HG03457 (cell line): ENCODE results near the gene SH3GLB2.

Source experiments
- ATAC-seq: cut with Tn5 transposase; IDR thresholded peaks from one replicate; pipeline ENCODE4 v1.9.1; 2021; ENCODE audit warnings: moderate number of reproducible peaks; ENCODE audit not compliant: unreplicated experiment

The SH3GLB2 gene

DNA sequence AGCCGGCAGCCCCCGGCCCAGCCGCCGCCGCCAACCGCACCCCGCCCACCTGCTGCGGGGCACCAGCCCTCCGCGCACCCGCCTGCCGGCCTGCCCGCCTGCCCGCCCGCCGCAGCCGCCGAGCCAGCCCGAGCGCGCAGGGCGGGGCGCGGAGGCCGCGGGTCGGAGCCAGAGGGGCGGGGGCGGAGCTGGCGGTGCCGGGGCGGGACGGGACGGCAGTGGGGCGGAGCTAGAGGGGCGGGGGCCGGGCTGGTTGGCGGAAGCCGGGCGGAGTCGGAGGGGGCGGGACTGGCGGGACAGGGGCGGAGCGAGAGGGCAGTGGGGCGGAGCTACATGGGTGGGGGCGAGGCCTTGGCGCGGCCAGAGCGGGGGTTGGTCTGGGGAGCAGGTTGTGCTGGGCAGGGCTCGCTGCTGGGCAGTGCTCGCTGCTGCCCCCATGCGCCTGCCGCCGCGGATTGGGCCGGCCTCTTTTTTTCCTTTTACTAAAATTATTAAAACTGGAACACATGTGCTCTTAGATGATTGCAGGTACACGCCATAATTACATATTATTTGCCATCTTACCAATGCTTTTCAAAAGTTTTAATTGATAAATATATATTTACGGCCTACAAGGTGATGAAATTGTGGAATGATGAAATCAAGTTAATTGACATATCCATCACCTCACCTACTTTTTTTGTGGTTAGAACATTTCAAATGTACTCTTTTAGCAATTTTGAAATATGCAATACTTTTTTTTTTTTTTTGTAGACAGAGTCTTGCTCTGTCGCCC is at the start of gene SH3GLB2:
SH3GLB2 (minus strand) TSS at position 140 of the 775 bp plus-strand sequence. CDS start 177 bp downstream, outside the sequence.
- peak; percentile 49 for ATAC-seq

DNA sequence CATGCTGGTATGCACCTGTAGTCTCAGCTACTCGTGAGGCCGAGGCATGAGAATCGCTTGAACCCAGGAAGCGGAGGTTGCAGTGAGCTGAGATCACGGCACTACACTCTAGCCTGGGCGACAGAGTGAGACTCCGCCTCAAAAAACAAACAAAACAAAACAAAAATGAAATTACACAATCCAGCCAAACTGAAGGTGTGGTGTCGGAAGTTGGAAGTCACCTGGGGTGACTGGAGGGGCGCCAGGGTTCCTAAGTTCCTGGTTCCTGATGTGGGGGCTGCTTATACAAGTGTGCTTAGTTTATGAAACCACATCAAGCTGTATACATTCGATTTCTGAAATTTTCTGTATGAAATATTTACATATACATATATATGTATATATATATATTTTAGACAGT is 49.1 kb upstream of the SH3GLB2 start:
- ATAC-seq, result no peak

DNA sequence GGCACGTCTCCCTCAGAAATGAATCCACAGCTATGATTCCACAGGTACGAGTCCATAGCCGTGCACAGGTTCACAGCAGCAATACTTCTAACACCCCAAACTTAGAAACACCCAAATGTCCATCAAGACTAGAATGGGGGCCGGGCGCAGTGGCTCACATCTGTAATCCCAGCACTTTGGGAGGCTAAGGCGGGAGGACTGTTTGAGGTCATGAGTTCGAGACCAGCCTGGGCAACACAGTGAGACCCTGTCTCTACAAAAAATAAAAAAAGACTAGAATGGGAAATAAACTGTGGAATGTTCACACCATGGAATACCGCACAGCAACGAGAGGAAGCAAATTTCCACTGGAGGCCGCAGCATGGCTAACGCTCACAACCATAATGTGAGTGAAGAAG is 48.5 kb upstream of the SH3GLB2 start:
- ATAC-seq, result no peak

DNA sequence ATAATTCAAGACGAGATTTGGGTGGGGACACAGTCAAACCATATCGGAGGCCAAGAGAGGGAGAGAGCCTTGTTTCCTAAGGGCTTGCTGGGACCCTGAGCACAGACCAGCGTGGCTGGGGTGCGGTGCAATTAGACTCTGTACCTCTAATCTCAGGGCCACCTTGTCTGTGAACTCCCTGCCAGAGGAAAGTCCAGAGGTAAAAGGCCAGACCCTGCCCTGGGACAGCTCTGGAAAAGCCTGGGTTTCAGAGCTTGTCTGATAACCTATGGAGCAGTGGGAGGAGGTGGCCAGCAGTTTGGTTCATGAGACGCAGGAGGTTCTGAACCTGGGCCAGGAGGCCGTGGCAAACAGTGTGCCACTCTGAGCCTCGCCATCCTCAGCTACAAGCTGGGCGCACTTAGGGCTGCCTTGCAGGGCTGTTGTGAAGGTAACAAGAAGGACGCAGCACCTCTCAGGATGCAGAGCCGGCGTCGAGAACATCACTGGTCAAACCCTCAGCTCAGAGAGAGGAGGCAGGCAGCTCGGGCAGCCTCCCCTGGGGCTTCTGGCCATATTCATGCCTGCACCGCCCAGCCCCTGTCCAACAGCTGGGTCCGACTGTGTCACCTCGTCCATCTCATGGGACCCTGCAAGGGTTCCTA is 48.0 kb upstream of the SH3GLB2 start:
- ATAC-seq, result no peak

DNA sequence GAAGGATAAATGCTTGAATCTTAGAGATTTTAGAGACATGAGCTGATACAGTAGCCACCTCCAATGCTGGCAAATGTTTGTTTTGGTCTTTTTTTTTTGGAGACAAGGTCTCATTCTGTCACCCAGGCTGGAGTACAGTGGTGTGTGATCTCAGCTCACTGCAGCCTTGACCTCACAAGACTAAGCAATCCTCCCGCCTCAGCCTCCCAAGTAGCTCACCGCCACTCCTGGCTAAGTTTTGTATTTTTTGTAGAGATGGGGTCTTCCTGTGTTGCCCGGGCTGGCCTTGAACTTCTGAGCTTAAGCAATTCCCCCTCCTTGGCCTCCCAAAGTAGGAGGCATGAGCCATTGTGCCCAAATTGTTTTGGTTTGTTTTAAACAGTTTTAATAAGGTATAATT is 46.0 kb upstream of the SH3GLB2 start:
- ATAC-seq, result no peak

DNA sequence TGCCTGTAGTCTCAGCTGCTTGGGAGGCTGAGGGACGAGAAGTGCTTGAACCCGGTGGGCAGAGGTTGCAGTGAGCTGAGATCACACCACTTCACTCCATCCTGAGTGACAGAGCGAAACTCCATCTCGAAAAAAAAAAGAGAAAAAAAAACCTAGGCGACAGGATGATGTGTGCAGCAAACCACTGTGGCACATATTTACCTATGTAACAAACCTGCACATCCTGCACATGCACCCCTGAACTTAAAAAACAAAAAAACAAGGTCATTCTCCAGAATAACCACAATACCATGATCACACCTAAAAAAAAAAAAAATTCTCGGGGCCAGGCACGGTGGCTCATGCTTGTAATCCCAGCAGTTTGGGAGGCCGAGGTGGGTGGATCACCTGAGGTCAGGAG is 45.3 kb upstream of the SH3GLB2 start:
- ATAC-seq, result no peak

DNA sequence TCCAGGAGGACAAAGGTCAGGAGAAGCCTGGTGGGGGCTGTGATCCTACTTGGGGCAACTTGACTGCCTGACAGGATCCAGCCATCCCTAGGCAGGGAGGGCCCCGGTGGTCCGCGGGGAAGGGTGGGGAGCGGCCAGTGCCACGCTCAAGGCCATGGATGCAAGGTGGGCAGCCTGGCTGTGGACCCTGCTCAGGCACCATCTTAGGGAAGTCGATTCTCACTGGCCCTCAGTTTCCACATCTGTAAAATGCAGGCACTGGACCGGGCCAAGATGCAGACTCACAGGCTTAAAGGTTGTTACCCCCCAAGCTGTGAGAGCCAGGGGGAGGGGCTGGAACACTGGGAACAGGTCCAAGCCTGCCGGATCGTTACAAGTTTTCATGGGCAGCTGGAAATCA is 44.0 kb upstream of the SH3GLB2 start:
- no peak for ATAC-seq

DNA sequence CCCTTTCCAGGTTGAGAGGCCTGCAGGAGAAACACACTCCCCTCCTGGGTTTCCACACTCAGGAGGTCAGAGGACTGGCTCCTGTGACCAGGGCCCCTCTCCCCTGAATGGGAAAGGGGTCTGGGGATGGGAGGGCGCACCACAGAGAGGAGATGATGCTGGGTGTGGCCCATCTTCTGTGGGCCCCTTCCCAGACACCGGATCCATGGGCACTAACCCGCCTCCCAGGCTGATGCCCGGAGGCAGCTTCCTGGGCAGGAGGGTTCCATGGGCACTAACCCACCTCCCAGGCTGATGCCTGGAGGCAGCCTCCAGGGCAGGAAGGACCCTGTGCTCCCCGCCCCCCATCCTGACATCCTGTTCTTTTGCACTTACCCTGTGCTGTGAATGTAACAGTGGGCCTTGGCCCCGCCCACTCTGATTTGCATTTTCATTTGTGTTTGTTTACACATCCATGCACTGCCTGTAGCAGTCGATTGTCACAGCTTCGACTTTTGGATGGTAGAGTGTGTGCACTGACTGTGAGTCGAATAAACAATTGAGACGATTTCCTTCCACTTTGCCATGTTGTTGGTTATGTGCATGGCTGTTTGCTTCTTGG is 43.5 kb upstream of the SH3GLB2 start:
- ATAC-seq, result no peak

DNA sequence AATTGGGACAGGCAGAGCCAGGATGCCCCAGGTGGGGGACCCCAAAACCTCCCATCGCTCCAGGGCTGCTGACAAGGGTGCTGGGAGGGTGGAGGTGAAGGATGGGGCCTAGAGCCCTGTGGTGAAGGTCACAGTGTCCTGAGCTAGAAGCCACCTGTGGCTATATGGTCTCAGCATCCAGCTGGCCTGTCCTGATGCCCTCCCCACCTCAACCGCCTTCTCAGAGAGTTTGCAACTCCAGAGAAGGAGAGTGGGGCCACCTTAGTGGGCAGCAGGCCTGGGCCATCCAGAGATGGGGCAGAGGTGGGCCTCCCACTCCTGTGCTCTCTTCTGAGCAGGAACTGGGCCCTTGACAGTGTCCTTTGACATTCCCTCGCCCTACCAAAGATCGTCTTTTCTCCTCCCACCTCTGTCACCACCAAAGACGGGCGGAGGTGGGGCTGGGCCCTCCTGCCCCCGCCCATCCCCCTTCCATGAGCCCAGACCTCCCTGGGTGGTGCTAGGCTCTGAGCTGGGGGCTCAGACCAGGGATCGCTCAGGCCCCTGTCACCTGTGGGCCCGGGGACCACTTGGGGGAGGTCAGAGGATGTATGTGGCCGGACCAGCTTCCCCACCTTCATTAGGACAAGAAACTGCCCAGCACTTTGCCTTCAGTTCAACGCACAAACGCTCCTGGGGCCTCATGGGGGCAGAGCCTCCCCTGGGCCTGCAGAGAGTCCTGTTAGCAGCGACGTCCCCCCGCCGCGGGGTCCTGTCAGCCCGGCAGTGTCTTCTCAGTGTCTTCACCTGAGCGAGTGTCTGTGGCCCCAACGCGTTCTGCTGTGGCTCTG is 42.8 kb upstream of the SH3GLB2 start:
- no peak for ATAC-seq

DNA sequence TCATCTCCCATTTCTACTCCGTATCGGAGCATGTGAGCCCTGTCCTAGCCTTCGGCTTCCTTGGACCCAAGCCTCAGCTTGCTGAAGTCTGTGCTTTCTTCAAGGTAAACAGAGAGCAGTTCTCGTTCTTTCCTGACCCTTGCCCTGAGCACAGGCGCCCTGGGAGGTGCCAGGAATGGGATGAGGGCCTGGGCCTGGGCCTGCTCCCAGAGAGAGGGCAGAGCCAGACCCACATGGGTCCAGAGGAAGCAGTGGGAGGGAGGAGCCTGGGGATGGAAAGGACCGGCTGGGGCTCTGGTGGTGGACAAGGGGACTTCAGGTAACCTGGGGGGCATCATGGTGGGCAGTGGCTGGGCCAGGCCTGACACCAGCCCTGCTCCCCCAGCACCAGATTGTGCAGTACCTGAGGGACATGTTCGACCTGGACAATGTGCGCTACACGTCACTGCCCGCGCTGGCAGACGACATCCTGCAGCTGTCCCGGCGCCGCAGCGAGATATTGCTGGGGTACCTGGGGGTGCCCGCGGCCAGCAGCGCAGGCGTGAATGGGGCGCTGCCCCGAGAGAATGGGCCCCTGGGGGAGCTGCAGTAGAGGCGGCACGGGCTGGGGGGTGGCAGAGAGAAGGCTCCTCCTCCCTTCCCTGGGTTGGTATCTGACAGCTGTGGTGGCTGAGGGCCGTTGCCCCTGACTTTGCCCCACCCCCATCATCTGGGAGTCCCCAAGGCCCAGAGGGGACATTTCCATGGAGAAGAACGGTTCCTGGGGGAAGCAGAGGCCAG is 41.9 kb upstream of the SH3GLB2 start:
- no peak for ATAC-seq

DNA sequence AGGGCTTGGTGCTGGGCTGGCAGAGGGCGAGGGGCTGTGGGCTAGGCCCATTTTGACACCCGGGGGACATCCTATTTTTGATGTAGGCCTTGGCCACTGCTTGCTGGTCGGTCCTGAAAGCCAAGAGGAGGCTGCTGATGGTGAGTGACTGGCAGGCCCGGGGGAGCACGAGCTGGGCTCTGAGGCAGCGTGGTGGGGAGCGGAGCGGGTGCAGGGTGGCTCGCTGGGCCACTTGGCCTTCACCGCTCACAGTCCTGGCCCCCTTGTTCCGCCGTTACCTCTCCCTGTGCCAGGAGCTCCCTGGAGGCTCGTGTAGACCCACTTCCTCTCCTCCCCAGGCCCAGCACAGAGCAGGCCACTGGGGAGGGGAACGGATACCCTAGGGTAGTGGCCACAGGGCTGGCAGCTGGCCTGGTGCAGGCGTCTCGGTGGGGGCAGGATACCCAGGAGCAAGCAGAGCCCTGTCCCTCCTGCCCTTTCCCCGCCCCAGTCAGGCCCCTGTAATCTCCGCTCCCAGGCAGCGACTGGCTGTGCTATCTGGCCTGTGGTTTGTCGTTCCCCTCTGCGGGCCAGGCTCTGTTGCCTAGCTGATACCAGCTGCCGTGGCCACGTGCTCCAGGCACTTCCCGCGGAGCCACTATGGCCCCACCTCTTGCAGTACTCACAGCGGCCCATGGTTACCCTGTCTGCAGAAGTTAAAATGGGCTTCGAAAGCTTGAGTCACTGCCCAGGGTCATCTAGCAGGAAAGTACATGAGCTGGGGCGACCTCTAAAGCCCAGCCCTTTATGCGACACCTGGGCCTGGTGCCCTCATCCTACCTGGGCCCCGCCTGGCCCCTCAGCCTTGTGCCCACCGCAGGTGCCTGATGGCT is 41.1 kb upstream of the SH3GLB2 start:
- ATAC-seq, result no peak

DNA sequence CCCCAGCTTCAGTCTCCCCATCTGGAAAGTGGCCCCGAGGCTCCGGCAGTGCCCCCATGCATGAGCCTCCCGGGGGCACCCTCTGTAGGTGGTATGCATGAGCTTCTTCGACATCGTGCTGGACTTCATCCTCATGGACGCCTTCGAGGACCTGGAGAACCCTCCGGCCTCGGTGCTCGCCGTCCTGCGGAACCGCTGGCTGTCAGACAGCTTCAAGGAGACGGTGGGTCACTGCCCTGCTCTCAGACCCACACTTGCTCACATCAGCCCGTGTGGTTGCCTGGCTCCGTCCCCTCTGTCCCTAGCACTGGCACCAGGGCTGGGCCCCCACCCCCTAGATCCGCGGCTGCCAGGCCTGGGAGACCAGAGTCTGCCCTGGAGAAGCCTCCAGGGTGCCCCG is 40.0 kb upstream of the SH3GLB2 start:
- no peak for ATAC-seq

DNA sequence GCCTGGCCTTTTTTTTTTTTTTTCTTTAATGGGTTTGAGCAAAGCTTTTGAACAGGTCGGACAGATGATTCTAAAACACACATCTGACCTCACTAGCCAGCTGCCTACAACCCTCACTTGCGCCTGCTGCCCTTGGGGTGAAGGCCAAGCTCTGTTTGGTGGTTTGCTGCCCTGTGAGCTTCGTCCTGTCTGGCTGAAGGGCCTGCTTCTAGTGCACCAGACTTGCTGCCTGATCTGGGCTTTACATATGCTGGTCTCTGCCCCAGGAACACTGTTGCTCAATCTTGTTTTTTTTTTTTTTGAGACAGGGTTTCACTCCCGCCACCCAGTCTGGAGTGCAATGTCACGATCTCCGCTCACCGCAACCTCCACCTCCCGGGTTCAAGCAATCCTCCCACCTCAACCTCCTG is 36.4 kb upstream of the SH3GLB2 start:
- no peak for ATAC-seq

DNA sequence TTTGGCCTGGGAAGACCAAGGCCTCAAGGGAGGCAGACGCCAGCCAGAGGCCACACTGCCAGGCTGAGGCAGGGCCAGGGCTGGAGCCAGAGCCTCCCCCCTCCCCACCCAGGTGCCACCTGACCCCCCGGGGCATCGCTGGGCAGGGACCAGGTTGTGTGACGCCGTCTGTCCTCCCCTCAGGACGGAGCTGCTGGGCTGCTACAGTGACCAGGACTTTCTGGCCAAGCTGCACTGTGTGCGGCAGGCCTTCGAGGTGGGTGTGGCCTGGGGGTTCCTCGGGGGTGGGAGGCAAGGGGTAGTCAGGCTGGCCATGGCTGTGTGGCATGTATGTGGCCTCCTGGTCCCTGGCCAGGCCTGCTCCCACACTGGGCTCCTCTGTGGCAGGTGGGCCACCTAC is 34.9 kb upstream of the SH3GLB2 start:
- ATAC-seq, result no peak

DNA sequence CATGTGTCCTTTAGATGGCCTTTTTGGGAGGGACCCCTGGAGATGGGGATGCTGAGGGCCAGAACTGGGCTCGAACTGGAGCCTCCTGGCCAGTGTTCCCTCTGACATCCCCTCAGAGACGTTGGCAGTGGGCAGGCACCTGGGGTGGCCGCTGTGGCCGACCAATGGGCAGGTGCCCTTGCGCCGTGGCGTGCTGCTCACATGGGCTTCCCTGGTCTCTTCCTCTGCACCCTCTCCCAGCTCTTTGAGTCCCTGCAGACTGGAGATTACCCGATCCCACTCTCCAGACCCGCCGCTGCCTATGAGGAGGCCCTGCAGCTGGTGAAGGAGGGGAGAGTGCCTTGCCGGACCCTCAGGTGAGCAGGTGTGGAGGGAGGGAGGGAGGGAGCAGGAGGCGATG is 32.9 kb upstream of the SH3GLB2 start:
- no peak for ATAC-seq

DNA sequence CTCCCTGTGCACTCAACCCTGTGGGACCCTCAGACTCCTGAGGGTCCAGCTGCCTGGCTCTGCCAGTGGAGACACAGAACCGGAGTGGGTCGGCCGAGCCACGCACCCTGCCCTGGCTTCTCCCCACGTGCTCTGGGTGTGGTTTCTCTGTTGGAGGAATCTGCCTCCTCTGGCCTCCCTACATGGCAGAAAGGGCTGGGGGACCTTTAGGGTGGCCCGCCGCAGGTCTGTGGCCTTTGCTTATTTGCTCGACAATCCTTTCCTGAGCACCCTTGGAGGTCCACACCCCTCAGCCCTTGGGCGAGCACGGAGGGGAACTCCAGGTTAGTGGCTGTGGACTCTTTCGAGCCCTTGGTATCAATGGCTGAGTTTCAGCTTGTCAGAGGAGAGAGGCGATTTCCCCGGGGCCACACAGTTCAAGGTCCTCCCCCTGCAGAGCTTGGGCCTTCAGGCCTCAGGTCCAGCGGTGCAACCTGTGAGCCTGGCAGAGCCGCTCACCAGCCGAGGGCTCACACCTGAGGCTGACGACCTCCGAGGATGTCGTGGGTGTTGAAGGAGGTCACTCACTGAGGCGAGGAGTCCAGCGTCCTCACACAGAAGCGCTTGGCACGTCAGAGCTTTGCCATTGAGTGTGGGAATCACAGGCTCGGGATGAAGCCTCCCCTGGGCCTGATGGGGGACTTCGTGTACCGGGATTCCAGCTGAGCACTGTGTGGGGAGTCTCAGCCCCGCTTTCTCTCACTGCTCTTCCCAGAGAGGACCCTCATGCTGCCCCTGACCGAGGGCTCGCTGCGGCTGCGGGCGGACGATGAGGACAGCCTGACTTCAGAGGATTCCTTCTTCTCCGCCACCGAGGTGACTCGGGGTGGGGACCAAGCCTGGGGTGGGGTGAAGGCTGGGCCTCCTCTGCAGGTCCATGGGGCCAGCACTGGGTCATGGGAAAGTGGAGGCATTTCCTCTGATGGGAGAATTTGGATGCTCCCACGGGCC is 32.0 kb upstream of the SH3GLB2 start:
- ATAC-seq, result no peak

DNA sequence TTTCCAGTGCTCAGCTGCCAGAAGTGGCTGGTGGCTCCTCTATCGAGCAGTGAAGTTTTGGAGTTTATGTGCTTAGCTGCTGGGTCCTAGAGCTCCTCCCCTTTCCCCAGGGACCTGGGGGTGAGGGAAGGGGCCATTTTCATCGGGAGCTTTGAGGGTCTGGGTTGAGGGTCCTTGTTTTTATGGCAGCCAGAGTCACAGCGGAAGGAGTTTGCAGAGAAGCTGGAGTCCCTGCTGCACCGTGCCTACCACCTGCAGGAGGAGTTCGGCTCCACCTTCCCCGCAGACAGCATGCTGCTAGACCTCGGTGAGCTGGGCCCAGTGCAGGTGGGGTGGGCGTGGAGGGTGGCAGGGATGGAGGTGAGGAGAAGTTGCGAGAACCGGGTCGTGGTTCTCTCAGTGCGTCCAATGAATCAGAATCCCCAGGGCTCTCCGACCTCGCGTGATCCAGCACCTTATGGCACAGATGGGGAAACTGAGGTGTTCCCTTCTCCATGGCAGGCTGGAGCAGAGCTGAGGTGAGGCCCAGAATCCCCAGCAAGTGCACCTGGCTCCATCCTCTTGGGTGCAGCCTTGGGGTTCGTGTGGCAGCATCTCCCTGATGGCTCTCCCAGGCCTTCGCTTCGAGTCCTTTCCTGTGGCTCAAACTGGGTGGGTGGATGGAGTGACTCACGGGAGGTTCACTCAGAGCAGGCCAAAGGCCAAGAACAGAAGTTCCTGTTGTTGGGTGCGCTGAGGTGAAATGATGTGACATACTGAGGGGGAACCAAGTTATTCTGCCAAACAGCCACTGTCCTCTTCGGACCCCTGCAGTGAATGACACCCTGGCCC is 31.0 kb upstream of the SH3GLB2 start:
- ATAC-seq, result no peak
